ENCODE data around the gene MDFI. TPM values are rescaled to one million over a fixed set of nuclear protein-coding genes. Genes with fewer than 3 reads are reported as not detected.

The MDFI gene
- total RNA-seq, 4 donors from 2014 or later = 1.4 to 6.5 (median 2.3) TPM; not detected in 1

DNA sequence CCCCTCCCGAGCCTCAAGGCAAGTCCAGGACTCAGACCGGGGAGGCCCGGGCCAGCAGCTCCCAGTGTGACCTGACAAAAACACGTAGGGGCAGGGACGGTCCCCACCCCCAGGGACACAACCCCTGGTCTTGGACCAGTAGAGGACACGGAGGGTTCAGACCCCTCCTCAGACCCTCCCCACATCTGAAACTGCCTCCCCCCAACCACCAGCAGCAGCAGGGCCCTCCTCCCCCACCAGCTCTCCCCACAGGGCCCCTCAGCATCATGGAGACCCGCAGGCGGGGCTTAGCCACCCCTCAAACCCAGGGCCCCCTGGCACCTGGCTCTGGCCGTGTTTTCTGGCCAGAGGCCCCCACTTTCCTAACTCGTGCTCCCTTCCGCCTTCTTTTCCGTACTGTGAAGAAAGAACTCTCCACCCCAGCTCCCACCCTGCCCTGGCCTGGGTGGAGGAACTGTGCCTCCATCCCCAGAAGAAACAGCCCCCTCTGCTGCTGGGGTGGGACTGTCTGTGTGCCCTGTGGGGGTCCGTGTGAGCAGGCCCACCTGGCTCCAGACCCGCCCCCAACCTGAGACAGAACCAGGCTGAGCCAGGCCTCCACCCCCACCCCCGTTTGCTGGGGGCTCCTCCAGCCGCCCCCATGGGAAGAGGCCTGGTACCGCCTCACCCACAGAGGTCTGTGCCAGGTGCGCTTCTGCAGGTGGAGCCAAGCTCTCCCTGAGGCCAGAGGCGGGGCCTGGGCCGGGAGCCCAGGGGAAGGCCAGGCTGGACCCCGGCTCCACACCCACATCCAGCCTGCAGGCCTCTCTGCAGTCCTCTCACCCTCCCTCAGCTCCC is 39.0 kb upstream of the MDFI start:
- Histone ChIP-seq H3K4me3 (no peak overlapping the region), H3K4me1 (peaks cover 0 to 18% (median 5%) of the 10 kb centered on the region in 3 donors), H3K36me3 (peaks cover 0 to 61% of the 10 kb centered on the region in 2 donors), H3K9me3 (no peaks in the 10 kb centered on the region), H3K27ac (no peak overlapping the region), H3K27me3 (no peaks in the 10 kb centered on the region)
- 67% methylated on average over 4 of the region's 21 CpGs; no CpG with 5 or more reads in 1 of the 2 donors for WGBS, 2 donors (ENCODE audit: low coverage in 1 of 2)
- ATAC-seq = no peak
- TF ChIP-seq POLR2AphosphoS5 (IDR thresholded peaks at IDR 0.05) = no peak

DNA sequence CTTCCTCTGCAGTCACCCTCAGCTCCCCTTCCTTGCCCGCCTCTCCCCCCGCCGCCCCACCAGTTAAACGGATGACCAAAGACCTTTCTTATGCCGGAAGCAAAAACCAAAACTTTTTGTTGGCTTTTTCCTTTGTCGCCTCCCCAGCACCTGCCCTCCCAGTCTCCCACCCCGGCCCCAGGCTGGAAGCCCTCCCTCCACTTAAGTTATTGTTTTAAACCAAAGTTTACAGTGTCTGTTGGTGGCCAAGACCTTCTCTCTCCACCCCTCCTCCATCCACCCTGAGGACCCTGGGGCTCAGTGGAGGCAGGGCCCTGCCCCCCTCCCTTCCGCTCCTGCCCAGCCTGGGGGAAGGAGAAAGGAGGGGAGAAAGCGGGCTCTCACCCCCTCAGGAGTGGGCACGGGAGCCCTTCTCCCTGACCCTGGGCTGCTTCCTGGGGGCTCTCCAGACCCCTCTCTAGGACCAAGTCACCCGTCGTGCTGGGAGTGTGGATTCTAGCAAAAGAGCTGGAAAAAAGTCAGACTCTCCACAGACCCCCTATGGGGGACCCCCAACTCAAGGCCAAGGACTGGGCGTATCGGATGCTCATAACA is 38.3 kb upstream of the MDFI start:
- peaks cover 0 to 18% (median 5%) of the 10 kb centered on the region in 3 donors for H3K4me1 ChIP-seq
- H3K36me3 ChIP-seq = peaks cover 0 to 54% of the 10 kb centered on the region in 2 donors
- H3K27me3 ChIP-seq = no peaks in the 10 kb centered on the region
- ATAC-seq = no peak
- 81% methylated on average over 5 of the region's 14 CpGs; no CpG with 5 or more reads in 1 of the 2 donors for WGBS, 2 donors (ENCODE audit: low coverage in 1 of 2)
- TF ChIP-seq POLR2A (IDR thresholded peaks at IDR 0.05) (no peak), EP300 (IDR thresholded peaks at IDR 0.05) (no peak), POLR2AphosphoS5 (IDR thresholded peaks at IDR 0.05) (no peak)
- TF ChIP-seq, protein P1, sequence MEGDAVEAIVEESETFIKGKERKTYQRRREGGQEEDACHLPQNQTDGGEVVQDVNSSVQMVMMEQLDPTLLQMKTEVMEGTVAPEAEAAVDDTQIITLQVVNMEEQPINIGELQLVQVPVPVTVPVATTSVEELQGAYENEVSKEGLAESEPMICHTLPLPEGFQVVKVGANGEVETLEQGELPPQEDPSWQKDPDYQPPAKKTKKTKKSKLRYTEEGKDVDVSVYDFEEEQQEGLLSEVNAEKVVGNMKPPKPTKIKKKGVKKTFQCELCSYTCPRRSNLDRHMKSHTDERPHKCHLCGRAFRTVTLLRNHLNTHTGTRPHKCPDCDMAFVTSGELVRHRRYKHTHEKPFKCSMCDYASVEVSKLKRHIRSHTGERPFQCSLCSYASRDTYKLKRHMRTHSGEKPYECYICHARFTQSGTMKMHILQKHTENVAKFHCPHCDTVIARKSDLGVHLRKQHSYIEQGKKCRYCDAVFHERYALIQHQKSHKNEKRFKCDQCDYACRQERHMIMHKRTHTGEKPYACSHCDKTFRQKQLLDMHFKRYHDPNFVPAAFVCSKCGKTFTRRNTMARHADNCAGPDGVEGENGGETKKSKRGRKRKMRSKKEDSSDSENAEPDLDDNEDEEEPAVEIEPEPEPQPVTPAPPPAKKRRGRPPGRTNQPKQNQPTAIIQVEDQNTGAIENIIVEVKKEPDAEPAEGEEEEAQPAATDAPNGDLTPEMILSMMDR (IDR thresholded peaks at IDR 0.05) = no peak
- no peak overlapping the region for H3K27ac ChIP-seq
- no peaks in the 10 kb centered on the region for H3K9me3 ChIP-seq
- H3K4me3 ChIP-seq = no peak overlapping the region

DNA sequence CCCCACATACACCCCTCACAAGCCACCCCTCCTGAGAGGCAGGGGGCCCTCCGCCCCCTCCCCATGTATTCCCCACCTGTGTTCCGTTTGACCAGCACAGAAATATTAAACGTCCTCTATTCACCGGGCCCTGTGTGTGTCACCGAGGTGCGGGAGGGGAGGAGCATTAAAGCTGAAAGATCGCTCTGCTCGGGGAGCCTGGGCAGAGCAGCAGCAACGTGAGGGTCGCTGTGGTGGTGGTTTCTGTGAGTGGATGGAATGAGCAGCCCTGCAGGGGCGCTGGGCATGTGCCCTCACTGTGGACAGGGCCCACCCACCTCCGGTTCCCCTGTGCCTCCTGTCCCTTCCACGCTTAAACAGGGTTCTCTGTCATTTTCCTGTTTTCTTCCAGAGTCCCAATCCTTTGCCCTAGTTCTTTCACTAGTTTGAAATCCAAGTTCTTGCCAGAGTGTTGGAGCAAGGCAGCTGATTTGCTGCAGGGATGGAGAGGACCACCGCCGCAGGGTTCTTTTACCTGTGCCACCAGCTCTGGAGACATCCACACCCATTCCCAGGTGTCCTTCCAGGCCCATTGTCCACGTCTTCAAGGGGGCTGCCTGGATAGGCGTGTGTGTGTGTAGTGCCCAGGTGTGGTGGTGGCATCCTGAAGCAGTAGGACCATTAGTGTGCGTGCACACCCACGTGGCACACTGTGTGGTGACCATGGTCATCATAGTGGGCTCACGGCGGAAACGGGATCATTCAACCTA is 37.6 kb upstream of the MDFI start:
- peaks cover 0 to 47% of the 10 kb centered on the region in 2 donors for H3K36me3 ChIP-seq
- H3K4me1 ChIP-seq = peaks cover 0 to 18% (median 5%) of the 10 kb centered on the region in 3 donors
- H3K27ac ChIP-seq = no peak overlapping the region
- no peaks in the 10 kb centered on the region for H3K9me3 ChIP-seq
- no peak overlapping the region for H3K4me3 ChIP-seq
- H3K27me3 ChIP-seq = no peaks in the 10 kb centered on the region
- no peak for ATAC-seq
- TF ChIP-seq, protein P1 (IDR thresholded peaks at IDR 0.05) = no peak
- no peak for TF ChIP-seq POLR2AphosphoS5 (IDR thresholded peaks at IDR 0.05)
- TF ChIP-seq POLR2A (IDR thresholded peaks at IDR 0.05) = no peak
- TF ChIP-seq EP300 (IDR thresholded peaks at IDR 0.05) = no peak
- 64 to 71% methylated on average over 3 to 12 of the region's 22 CpGs for WGBS, 2 donors (ENCODE audit: low coverage in 1 of 2)

DNA sequence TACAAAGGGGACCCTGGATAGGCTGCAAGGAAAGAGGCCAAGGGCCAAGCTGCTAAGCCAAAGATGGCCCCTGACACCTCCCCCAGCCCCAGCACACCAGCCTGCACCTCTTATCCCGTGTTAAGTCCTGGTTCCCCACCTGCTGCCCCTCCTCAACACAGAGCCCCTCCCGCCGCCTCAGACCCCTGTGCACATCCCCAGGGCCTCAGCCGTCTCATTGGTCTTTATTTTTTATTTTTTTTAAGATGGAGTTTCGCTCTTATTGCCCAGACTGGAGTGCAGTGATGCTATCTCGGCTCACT is 37.1 kb upstream of the MDFI start:
- Histone ChIP-seq H3K9me3 (no peaks in the 10 kb centered on the region), H3K4me3 (no peak overlapping the region), H3K27ac (no peak overlapping the region), H3K4me1 (peaks cover 0 to 18% (median 5%) of the 10 kb centered on the region in 3 donors), H3K36me3 (peaks cover 0 to 41% of the 10 kb centered on the region in 2 donors), H3K27me3 (no peaks in the 10 kb centered on the region)
- WGBS, 2 donors (ENCODE audit: low coverage in 1 of 2) = 90 to 92% methylated on average over 4 to 6 of the region's 6 CpGs
- ATAC-seq = no peak
- TF ChIP-seq POLR2AphosphoS5 (IDR thresholded peaks at IDR 0.05) (no peak), POLR2A (IDR thresholded peaks at IDR 0.05) (no peak), EP300 (IDR thresholded peaks at IDR 0.05) (no peak)
- TF ChIP-seq, protein P1 (IDR thresholded peaks at IDR 0.05) = no peak

DNA sequence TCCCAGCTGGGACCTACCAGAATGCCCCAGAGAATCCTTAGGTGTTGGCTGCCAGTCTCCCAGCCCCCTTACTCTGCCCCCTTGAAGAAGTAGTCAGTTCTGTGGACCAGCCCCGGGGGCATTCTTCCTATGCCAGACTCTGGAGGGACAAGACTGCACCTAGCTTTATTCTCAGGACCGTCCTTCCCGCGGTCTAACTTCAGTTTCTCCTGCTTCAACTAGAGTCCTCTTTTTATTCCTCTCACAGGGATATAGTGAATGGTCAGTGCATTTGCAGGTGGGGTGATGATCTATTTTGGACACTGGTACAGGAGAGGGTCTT is 35.9 kb upstream of the MDFI start:
- Histone ChIP-seq H3K4me3 (no peak overlapping the region), H3K4me1 (peaks cover 0 to 18% (median 5%) of the 10 kb centered on the region in 3 donors), H3K27ac (peak overlapping the region in 2 of 4 donors; percentile 12 to 51), H3K27me3 (no peaks in the 10 kb centered on the region), H3K36me3 (peaks cover 0 to 29% of the 10 kb centered on the region in 2 donors), H3K9me3 (no peaks in the 10 kb centered on the region)
- WGBS, 2 donors (ENCODE audit: low coverage in 1 of 2) = 57 to 72% methylated on average over 3 to 4 of the region's 4 CpGs
- no peak for ATAC-seq
- TF ChIP-seq POLR2A (IDR thresholded peaks at IDR 0.05) (no peak), POLR2AphosphoS5 (IDR thresholded peaks at IDR 0.05) (no peak), EP300 (IDR thresholded peaks at IDR 0.05) (no peak)
- TF ChIP-seq, protein P1 (IDR thresholded peaks at IDR 0.05) = no peak
